Fibroblast of pulmonary artery (primary cell): Measurements from ENCODE around the gene RBM6.
A peak's percentile ranks its signal among the peaks of the same experiment; 100 is the strongest.
"Not testable (repeated sequence)": the region's sequence is repeated elsewhere in the genome, so short reads cannot be mapped to it uniquely, and the experiment has no call there.

Experiments
- DNase-seq: peaks from one replicate; pipeline ENCODE4 v3.0.0-alpha.2; 2010; ENCODE audit warnings: low read depth
- H3K4me3 ChIP-seq: replicated peaks from 2 replicates; pipeline ENCODE4 v1.5.1; 2011; ENCODE audit warnings: low read depth, mild to moderate bottlenecking, control low read depth, low read length, moderate library complexity
- CTCF ChIP-seq: IDR thresholded peaks from 2 replicates; pipeline ENCODE4 v1.5.1; 2011; ENCODE audit warnings: mild to moderate bottlenecking, control low read depth, low read length, inconsistent platforms; ENCODE audit errors: missing control alignments

Gene RBM6

GRCh38 chr3:50050361-50050760 is 110.4 kb downstream of the RBM6 start:
- DNase-seq: peak; percentile 73
- no peak overlapping the region for H3K4me3 ChIP-seq
- TF ChIP-seq CTCF: no peak

- no peak for TF ChIP-seq CTCF
- DNase-seq: no peak
- no peak overlapping the region for H3K4me3 ChIP-seq
Measured at GRCh38 chr3:50057756-50058155, 117.8 kb downstream of the RBM6 start.

- TF ChIP-seq CTCF: no peak
- no peak for DNase-seq
- H3K4me3 ChIP-seq: no peak overlapping the region
Measured at GRCh38 chr3:50068134-50068533, 128.2 kb downstream of the RBM6 start.

GRCh38 chr3:50078091-50078490 is 138.1 kb downstream of the RBM6 start:
- no peak for TF ChIP-seq CTCF
- no peak for DNase-seq
- H3K4me3 ChIP-seq: no peak overlapping the region

- H3K4me3 ChIP-seq: no peak overlapping the region
- DNase-seq: no peak
- TF ChIP-seq CTCF: no peak
Measured at GRCh38 chr3:50078622-50079021, 138.7 kb downstream of the RBM6 start.

- H3K4me3 ChIP-seq, DNase-seq: not testable (repeated sequence)
Measured at GRCh38 chr3:50084951-50085350, 145.0 kb downstream of the RBM6 start.

- peak; percentile 93 for DNase-seq
- H3K4me3 ChIP-seq: peak within 1 kb of the TSS; percentile 99
- TF ChIP-seq CTCF: no peak
Measured at GRCh38 chr3:50088725-50089608, 149.0 kb downstream of the RBM6 start, which contains the start of gene RBM5. Gene RBM5 (plus strand): TSS chr3:50088919. CDS start chr3:50090435, 1,516 bp downstream.
